ENCODE data around the gene MCTP1. TPM values are rescaled to one million over a fixed set of nuclear protein-coding genes. Genes with fewer than 3 reads are reported as not detected.

The MCTP1 gene
- total RNA-seq, 1 experiment from 2014 or later: 2.5 TPM

DNA sequence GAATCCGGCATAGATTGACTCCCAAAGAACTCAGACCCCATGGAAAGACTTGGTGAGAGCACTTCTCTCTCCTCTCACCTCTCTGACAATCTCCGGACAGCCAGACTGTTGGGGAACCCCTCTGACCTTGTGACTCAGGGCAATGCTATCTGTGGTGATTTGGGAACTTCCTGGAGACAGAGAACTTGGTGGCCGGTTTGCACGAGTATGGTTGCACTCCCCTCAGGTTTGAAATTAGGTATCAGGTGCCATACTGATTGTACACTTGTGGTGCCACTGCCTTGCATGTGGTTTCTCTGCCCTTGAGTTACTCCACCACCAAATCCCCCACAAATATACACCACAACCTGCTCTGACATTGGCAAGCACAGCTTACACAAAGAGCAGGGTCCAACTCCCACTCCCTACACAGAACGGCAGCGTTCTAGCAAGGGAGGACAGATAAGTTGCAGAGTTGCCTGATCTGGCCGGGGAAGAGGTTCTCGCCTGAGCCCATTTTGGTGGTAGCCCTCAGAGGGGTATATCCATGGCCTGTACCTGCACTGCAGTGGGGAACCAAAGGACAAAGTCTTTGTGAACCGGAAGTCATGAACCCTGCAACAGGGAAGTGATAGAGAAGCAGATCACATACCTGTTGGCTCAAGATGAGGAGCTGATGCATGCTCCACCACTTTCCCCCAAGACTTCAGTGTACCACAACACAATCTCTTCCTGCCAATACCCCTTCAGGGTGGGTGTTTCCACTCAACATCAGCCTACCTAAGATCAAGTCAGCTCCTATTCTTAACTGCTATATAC, 255.1 kb downstream of the MCTP1 start:
- WGBS (ENCODE audit: extremely low coverage, insufficient read length, low lambda C conversion rate): no CpG with 5 or more reads among the region's 9 CpGs

More for the DNA sequence above, 255.1 kb downstream of the MCTP1 start:
- no peak overlapping the region for H3K27ac ChIP-seq (ENCODE audit: insufficient read length, low read depth, low read length)
- Mint-ChIP-seq H3K27me3 (ENCODE audit: low read depth) (no peaks in the 10 kb centered on the region), H3K27ac (peak overlapping the region in 1 of 3 experiments; percentile 68; a peak in 1 of 7 replicates), H3K4me3 (no peak overlapping the region), H3K9me3 (peaks cover 0 to 6% of the 10 kb centered on the region in 2 experiments; a peak in 2 of 5 replicates), H3K36me3 (ENCODE audit: insufficient read depth in 1 of 3, low read depth in 3 of 3) (no peaks in the 10 kb centered on the region; a peak in 1 of 7 replicates), H3K4me1 (peaks cover 4% of the 10 kb centered on the region in 2 experiments; a peak in 1 of 4 replicates)
- H2BK20ac ChIP-seq (ENCODE audit: low read depth, low read length, poor library complexity, severe bottlenecking): no peak overlapping the region
- H3K23ac ChIP-seq (ENCODE audit: insufficient read length, low read depth, low read length): no peak overlapping the region
- no peaks in the 10 kb centered on the region for H3K4me1 ChIP-seq (ENCODE audit: insufficient read depth, low read length)
- H3K18ac ChIP-seq (ENCODE audit: insufficient read length, low read depth, low read length): no peak overlapping the region
- H2AK5ac ChIP-seq (ENCODE audit: insufficient read length, low read length): no peak overlapping the region
- H2AFZ ChIP-seq (ENCODE audit: low read length): no peak overlapping the region
- no peaks in the 10 kb centered on the region for H3K27me3 ChIP-seq (ENCODE audit: insufficient read depth, low read length)
- no peak overlapping the region for H4K91ac ChIP-seq (ENCODE audit: insufficient read length, low read depth, low read length)
- H3K23me2 ChIP-seq (ENCODE audit: insufficient read length, low read depth, low read length, poor library complexity, severe bottlenecking): no peaks in the 10 kb centered on the region
- no peaks in the 10 kb centered on the region for H3K79me1 ChIP-seq (ENCODE audit: insufficient read depth, low read depth, low read length, poor library complexity, severe bottlenecking)
- no peak overlapping the region for H4K5ac ChIP-seq (ENCODE audit: insufficient read length, low read depth, low read length)
- H4K8ac ChIP-seq (replicated peaks; ENCODE audit: insufficient read length, low read depth, low read length): no peak overlapping the region
- no peak overlapping the region for H2BK15ac ChIP-seq (ENCODE audit: low read depth, low read length)
- TF ChIP-seq, protein P1, sequence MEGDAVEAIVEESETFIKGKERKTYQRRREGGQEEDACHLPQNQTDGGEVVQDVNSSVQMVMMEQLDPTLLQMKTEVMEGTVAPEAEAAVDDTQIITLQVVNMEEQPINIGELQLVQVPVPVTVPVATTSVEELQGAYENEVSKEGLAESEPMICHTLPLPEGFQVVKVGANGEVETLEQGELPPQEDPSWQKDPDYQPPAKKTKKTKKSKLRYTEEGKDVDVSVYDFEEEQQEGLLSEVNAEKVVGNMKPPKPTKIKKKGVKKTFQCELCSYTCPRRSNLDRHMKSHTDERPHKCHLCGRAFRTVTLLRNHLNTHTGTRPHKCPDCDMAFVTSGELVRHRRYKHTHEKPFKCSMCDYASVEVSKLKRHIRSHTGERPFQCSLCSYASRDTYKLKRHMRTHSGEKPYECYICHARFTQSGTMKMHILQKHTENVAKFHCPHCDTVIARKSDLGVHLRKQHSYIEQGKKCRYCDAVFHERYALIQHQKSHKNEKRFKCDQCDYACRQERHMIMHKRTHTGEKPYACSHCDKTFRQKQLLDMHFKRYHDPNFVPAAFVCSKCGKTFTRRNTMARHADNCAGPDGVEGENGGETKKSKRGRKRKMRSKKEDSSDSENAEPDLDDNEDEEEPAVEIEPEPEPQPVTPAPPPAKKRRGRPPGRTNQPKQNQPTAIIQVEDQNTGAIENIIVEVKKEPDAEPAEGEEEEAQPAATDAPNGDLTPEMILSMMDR (conservative IDR thresholded peaks at IDR 0.05): no peak
- H3T11ph ChIP-seq (ENCODE audit: low read length): no peak overlapping the region
- no peak for DNase-seq
- H2BK120ac ChIP-seq (ENCODE audit: low read depth, low read length, poor library complexity, severe bottlenecking): no peak overlapping the region
- no peak overlapping the region for H2BK5ac ChIP-seq (ENCODE audit: insufficient read length, low read length)
- no peak overlapping the region for H3K4me2 ChIP-seq (ENCODE audit: insufficient read depth, insufficient read length, low read length)
- H3K9ac ChIP-seq (ENCODE audit: extremely low read depth, insufficient read length, low read length): no peak overlapping the region
- H3K4ac ChIP-seq (ENCODE audit: low read depth, low read length): no peak overlapping the region
- no peaks in the 10 kb centered on the region for H4K20me1 ChIP-seq (ENCODE audit: control insufficient read depth, insufficient read depth, insufficient read length)
- no peak overlapping the region for H2BK12ac ChIP-seq (ENCODE audit: insufficient read length, low read depth, low read length)
- no peak overlapping the region for H3K56ac ChIP-seq (ENCODE audit: insufficient read length, low read depth, low read length)
- no peaks in the 10 kb centered on the region for H3K79me2 ChIP-seq (ENCODE audit: insufficient read depth, low read length)
- no peak overlapping the region for H3K14ac ChIP-seq (ENCODE audit: insufficient read depth, low read length)
- no peaks in the 10 kb centered on the region for H3K9me3 ChIP-seq (ENCODE audit: control insufficient read depth, low read depth, low read length)

Data from H9 (cell line).